GM12891 (cell line): Measurements from ENCODE around the gene NELFB.

Experiments
- PAX5 ChIP-seq: IDR thresholded peaks from 2 replicates; pipeline ENCODE4 v1.6.1; 2011; ENCODE audit warnings: low read length, moderate library complexity, mild to moderate bottlenecking; ENCODE audit not compliant: insufficient read depth, severe bottlenecking
- POLR2A ChIP-seq: IDR thresholded peaks from 2 replicates; pipeline ENCODE4 v1.6.1; 2011; ENCODE audit warnings: low read depth, low read length, control low read depth
- POLR2AphosphoS5 ChIP-seq: IDR thresholded peaks from 2 replicates; pipeline ENCODE4 v1.6.1; 2011; ENCODE audit warnings: low read depth, low read length, control low read depth
- SPI1 ChIP-seq: IDR thresholded peaks from 2 replicates; pipeline ENCODE4 v1.6.1; 2011; ENCODE audit warnings: low read depth, low read length, control low read depth

DNA sequence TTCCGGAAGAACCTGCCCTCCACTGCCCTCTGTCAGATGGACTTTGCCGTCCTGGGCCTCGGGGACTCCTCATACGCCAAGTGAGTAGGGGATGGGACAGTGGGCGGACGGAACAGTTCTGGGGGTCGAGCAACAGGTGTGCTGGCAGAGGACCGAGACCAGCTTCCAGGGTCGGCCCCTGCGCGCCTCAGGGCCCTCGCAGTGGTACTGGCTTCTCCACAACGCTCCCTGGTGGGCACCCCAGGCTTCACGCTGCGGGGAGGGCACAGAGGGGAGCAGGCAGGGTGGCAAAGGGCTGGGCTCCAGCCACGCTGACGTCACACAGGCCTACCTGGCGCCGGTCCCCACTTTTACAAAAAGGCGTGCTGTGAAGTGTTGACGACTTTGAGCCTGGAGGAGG, 42.6 kb upstream of the NELFB start:
- TF ChIP-seq POLR2A, result no peak
- no peak for TF ChIP-seq POLR2AphosphoS5
- no peak for TF ChIP-seq SPI1
- TF ChIP-seq PAX5, result no peak
